OCI-LY1 (cell line): ENCODE results near the gene GNB1L.
"Not testable (repeated sequence)": the region's sequence is repeated elsewhere in the genome, so short reads cannot be mapped to it uniquely, and the experiment has no call there.

ENCODE experiments used
- H2AFZ ChIP-seq: fragments of 200-600 bp; sonication (generic), shearing (Covaris generic); 2 replicates; pipeline ENCODE4 v1.6.0; 2014; ENCODE audit warnings: antibody characterized with exemption, mild to moderate bottlenecking, low read length
- H3F3A ChIP-seq: fragments of 200-600 bp; sonication (generic), shearing (Covaris generic); 2 replicates; pipeline ENCODE4 v1.6.0; 2014; ENCODE audit warnings: mild to moderate bottlenecking, antibody characterized with exemption, low read length, moderate library complexity; ENCODE audit not compliant: insufficient read depth
- H3K27ac ChIP-seq: fragments of 200-600 bp; sonication (generic); 2 replicates; pipeline ENCODE4 v1.5.1; 2014; ENCODE audit warnings: low read length, mixed run types, mild to moderate bottlenecking, low read depth; ENCODE audit not compliant: poor library complexity, severe bottlenecking
- H3K27me3 ChIP-seq: fragments of 200-600 bp; sonication (generic); 2 replicates; pipeline ENCODE4 v1.6.0; 2014; ENCODE audit warnings: antibody characterized with exemption, mild to moderate bottlenecking, low read length, moderate library complexity; ENCODE audit not compliant: insufficient read depth
- H3K36me3 ChIP-seq: fragments of 200-600 bp; sonication (generic); 2 replicates; pipeline ENCODE4 v1.6.1; 2014; ENCODE audit warnings: mild to moderate bottlenecking, antibody characterized with exemption, low read length, moderate library complexity, mixed read lengths; ENCODE audit not compliant: insufficient read depth
- H3K4me1 ChIP-seq: fragments of 200-600 bp; sonication (generic); 2 replicates; pipeline ENCODE4 v1.5.1; 2014; ENCODE audit warnings: mild to moderate bottlenecking, low read length, moderate library complexity; ENCODE audit not compliant: insufficient read depth, severe bottlenecking
- H3K4me2 ChIP-seq: fragments of 200-600 bp; sonication (generic), shearing (Covaris generic); 2 replicates; pipeline ENCODE4 v1.6.1; 2014; ENCODE audit warnings: low read length
- H3K4me3 ChIP-seq: fragments of 200-600 bp; sonication (generic); 2 replicates; pipeline ENCODE4 v1.5.1; 2014; ENCODE audit warnings: low read length, low read depth, mild to moderate bottlenecking, mixed read lengths; ENCODE audit not compliant: poor library complexity, severe bottlenecking
- H3K79me2 ChIP-seq: fragments of 200-600 bp; shearing (Covaris generic); 2 replicates; pipeline ENCODE4 v1.6.1; 2016; ENCODE audit warnings: mixed run types, low read length, mixed read lengths; ENCODE audit not compliant: insufficient read depth
- H3K9ac ChIP-seq: fragments of 200-600 bp; sonication (generic), shearing (Covaris generic); 2 replicates; pipeline ENCODE4 v1.6.1; 2014; ENCODE audit warnings: mild to moderate bottlenecking, low read length, mixed read lengths
- H3K9me2 ChIP-seq: fragments of 200-600 bp; sonication (generic), shearing (Covaris generic); 2 replicates; pipeline ENCODE4 v1.6.1; 2014; ENCODE audit warnings: low read depth, mild to moderate bottlenecking, low read length, mixed read lengths
- H3K9me3 ChIP-seq: fragments of 200-600 bp; shearing (Covaris generic); 2 replicates; pipeline ENCODE4 v1.6.1; 2014; ENCODE audit warnings: low read length, mixed read lengths
- H4K20me1 ChIP-seq: fragments of 200-600 bp; sonication (generic), shearing (Covaris generic); 2 replicates; pipeline ENCODE4 v1.6.0; 2016; ENCODE audit warnings: mild to moderate bottlenecking, low read length; ENCODE audit not compliant: insufficient read depth
- EZH2 ChIP-seq: fragments of 200-600 bp; sonication (generic), shearing (Covaris generic); IDR thresholded peaks from 2 replicates; pipeline ENCODE4 v1.8.0; 2017; ENCODE audit warnings: borderline replicate concordance, mixed run types, mild to moderate bottlenecking, antibody characterized with exemption, low read length, moderate library complexity, mixed read lengths
- TF ChIP-seq, protein P1 (sequence below): fragments of 200-600 bp; sonication (generic), shearing (Covaris generic); IDR thresholded peaks from 2 replicates; pipeline ENCODE4 v1.5.1; 2017; ENCODE audit warnings: mild to moderate bottlenecking, antibody characterized with exemption, low read length, moderate library complexity, mixed read lengths

GNB1L gene

DNA sequence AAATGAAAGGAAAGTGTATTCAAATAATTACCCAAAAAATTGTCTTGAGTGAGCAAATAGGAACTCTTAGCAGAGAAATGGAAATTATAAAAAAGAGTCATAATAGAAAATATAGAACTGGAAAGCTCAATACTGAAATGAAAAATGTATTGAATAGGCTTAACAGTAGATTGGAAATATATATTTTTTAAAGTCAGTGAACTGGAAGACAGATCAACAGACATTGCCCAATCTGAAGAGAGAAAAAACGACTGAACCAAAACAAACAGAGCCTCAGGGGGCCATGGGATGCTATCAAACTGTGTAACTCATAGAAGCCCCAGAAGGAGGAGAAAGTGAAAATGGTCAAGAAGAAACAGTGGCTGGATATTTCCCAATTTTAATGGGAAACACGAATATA lies 61.5 kb downstream of the GNB1L start:
- H3K79me2 ChIP-seq, result no peaks in the 10 kb centered on the region
- H3K36me3 ChIP-seq, result peaks cover 7% of the 10 kb centered on the region; the same call in 1 of the 2 replicates
- no peaks in the 10 kb centered on the region for H4K20me1 ChIP-seq
- no peak overlapping the region for H2AFZ ChIP-seq
- no peaks in the 10 kb centered on the region for H3K27me3 ChIP-seq
- no peaks in the 10 kb centered on the region for H3K9me2 ChIP-seq
- H3K4me3 ChIP-seq, result no peak overlapping the region
- TF ChIP-seq EZH2, result no peak
- TF ChIP-seq, protein P1, sequence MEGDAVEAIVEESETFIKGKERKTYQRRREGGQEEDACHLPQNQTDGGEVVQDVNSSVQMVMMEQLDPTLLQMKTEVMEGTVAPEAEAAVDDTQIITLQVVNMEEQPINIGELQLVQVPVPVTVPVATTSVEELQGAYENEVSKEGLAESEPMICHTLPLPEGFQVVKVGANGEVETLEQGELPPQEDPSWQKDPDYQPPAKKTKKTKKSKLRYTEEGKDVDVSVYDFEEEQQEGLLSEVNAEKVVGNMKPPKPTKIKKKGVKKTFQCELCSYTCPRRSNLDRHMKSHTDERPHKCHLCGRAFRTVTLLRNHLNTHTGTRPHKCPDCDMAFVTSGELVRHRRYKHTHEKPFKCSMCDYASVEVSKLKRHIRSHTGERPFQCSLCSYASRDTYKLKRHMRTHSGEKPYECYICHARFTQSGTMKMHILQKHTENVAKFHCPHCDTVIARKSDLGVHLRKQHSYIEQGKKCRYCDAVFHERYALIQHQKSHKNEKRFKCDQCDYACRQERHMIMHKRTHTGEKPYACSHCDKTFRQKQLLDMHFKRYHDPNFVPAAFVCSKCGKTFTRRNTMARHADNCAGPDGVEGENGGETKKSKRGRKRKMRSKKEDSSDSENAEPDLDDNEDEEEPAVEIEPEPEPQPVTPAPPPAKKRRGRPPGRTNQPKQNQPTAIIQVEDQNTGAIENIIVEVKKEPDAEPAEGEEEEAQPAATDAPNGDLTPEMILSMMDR, result no peak
- no peak overlapping the region for H3K27ac ChIP-seq
- H3K4me2 ChIP-seq, result no peak overlapping the region
- H3F3A ChIP-seq, result no peaks in the 10 kb centered on the region
- 0 out of 2 replicates have a peak, but pooled peaks cover 4% of the 10 kb centered on the region for H3K9me3 ChIP-seq
- no peak overlapping the region for H3K9ac ChIP-seq
- no peaks in the 10 kb centered on the region for H3K4me1 ChIP-seq

DNA sequence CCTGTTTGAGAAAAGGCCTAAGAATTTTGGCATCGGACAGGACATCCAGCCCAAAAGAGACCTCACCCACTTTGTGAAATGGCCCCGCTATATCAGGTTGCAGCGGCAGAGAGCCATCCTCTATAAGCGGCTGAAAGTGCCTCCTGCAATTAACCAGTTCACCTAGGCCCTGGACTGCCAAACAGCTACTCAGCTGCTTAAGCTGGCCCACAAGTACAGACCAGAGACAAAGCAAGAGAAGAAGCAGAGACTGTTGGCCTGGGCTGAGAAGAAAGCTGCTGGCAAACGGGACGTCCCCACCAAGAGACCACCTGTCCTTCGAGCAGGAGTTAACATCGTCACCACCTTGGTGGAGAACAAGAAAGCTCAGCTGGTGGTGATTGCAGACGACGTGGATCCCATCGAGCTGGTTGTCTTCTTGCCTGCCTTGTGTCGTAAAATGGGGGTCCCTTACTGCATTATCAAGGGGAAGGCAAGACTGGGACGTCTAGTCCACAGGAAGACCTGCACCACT lies 62.2 kb downstream of the GNB1L start:
- H3K9me2 ChIP-seq, result not testable (repeated sequence)

GRCh38 chr22:19791894-19792293 lies 62.8 kb downstream of the GNB1L start:
- Histone ChIP-seq H3K27me3 (no peaks in the 10 kb centered on the region), H3K4me1 (no peaks in the 10 kb centered on the region), H3K9me2 (no peaks in the 10 kb centered on the region), H3K27ac (no peak overlapping the region), H3K79me2 (no peaks in the 10 kb centered on the region), H3K4me2 (no peak overlapping the region), H3F3A (no peaks in the 10 kb centered on the region), H4K20me1 (no peaks in the 10 kb centered on the region), H3K9ac (no peak overlapping the region), H3K4me3 (no peak overlapping the region), H3K9me3 (0 out of 2 replicates have a peak, but pooled peaks cover 4% of the 10 kb centered on the region), H2AFZ (no peak overlapping the region), H3K36me3 (peaks cover 7% of the 10 kb centered on the region; the same call in 1 of the 2 replicates)
- no peak for TF ChIP-seq EZH2
- TF ChIP-seq, protein P1, result no peak

More for the DNA sequence above, 62.2 kb downstream of the GNB1L start:
- H3K79me2 ChIP-seq, H3K4me3 ChIP-seq, H4K20me1 ChIP-seq, H3K27me3 ChIP-seq, H3K9ac ChIP-seq, H3K9me3 ChIP-seq, H3F3A ChIP-seq, H2AFZ ChIP-seq, H3K4me2 ChIP-seq, H3K4me1 ChIP-seq, H3K27ac ChIP-seq, H3K36me3 ChIP-seq: not testable (repeated sequence)

DNA sequence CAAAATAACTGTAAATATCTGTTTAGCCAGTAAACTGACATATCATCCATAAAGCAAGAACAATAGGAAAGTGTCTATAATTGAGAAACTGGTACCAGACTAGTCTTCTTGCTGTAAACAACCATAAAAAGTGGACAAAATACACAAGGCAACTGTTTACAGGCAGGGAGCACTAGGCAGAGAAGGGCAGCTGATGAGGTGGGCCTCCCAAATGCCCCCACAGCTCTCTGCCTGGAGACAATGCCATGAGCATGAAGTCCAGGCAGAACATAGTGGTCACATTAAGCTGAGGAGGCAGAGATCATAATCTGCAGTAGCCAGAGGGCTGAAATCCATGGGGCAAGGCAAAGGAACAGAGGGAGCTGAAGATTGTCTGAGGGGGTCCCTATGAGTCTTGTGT lies 63.4 kb downstream of the GNB1L start:
- H3K27me3 ChIP-seq, result no peaks in the 10 kb centered on the region
- no peaks in the 10 kb centered on the region for H3K4me1 ChIP-seq
- no peak overlapping the region for H3K4me3 ChIP-seq
- no peaks in the 10 kb centered on the region for H3F3A ChIP-seq
- TF ChIP-seq, protein P1, result no peak
- TF ChIP-seq EZH2, result no peak
- no peaks in the 10 kb centered on the region for H3K79me2 ChIP-seq
- no peaks in the 10 kb centered on the region for H3K9me2 ChIP-seq
- H3K9me3 ChIP-seq, result 0 out of 2 replicates have a peak, but pooled peaks cover 4% of the 10 kb centered on the region
- H3K4me2 ChIP-seq, result no peak overlapping the region
- H3K36me3 ChIP-seq, result peaks cover 7% of the 10 kb centered on the region; the same call in 1 of the 2 replicates
- H4K20me1 ChIP-seq, result no peaks in the 10 kb centered on the region
- no peak overlapping the region for H2AFZ ChIP-seq
- H3K27ac ChIP-seq, result no peak overlapping the region
- no peak overlapping the region for H3K9ac ChIP-seq
